Osteoblast (primary cell): ENCODE data around the gene SMAD7. TPM values are rescaled to one million over a fixed set of nuclear protein-coding genes. Genes with fewer than 3 reads are reported as not detected.

Source experiments
- DNase-seq: peaks from one replicate; pipeline ENCODE4 v3.0.0; 2011; ENCODE audit warnings: low spot score, mixed read lengths; ENCODE audit not compliant: insufficient read length; ENCODE audit errors: missing footprints
- H2AFZ ChIP-seq: 2 replicates; pipeline ENCODE4 v1.6.0; 2011; ENCODE audit warnings: mild to moderate bottlenecking, low read length
- H3K27ac ChIP-seq: 2 replicates; pipeline ENCODE4 v1.5.1; 2011; ENCODE audit warnings: mild to moderate bottlenecking, low read depth, low read length, moderate library complexity
- H3K27me3 ChIP-seq: 2 replicates; pipeline ENCODE4 v1.6.0; 2012; ENCODE audit warnings: mild to moderate bottlenecking, control low read depth, inconsistent platforms, low read length, moderate library complexity; ENCODE audit not compliant: insufficient read depth
- H3K36me3 ChIP-seq: 2 replicates; pipeline ENCODE4 v1.5.1; 2011; ENCODE audit warnings: mild to moderate bottlenecking, low read length, control low read depth, moderate library complexity; ENCODE audit not compliant: insufficient read depth
- H3K4me1 ChIP-seq: 2 replicates; pipeline ENCODE4 v1.5.1; 2011; ENCODE audit warnings: mild to moderate bottlenecking, low read length, control low read depth, moderate library complexity; ENCODE audit not compliant: insufficient read depth
- H3K4me2 ChIP-seq: 2 replicates; pipeline ENCODE4 v1.6.0; 2011; ENCODE audit warnings: mild to moderate bottlenecking, low read length; ENCODE audit not compliant: insufficient read depth
- H3K4me3 ChIP-seq: fragments of 200-600 bp; sonication (generic); 3 replicates; pipeline ENCODE4 v1.5.1; 2012; ENCODE audit warnings: mild to moderate bottlenecking, low read length, inconsistent platforms; ENCODE audit not compliant: insufficient read depth
- H3K79me2 ChIP-seq: 2 replicates; pipeline ENCODE4 v1.6.0; 2012; ENCODE audit warnings: mild to moderate bottlenecking, low read length, control low read depth, inconsistent platforms; ENCODE audit not compliant: insufficient read depth
- H3K9me3 ChIP-seq: 2 replicates; pipeline ENCODE4 v1.5.1; 2011; ENCODE audit warnings: low read depth, low read length, control low read depth
- H4K20me1 ChIP-seq: 2 replicates; pipeline ENCODE4 v1.6.0; 2012; ENCODE audit warnings: mild to moderate bottlenecking, low read length, control low read depth; ENCODE audit not compliant: insufficient read depth
- total RNA-seq: library from RNA; depleted of rRNA; stranded (reverse); fragments of >200 nt; gene quantifications from 2 replicates; pipeline ENCODE4 v1.2.3, GENCODE V29; 2012
- TF ChIP-seq, protein P1 (sequence below): IDR thresholded peaks from 2 replicates; pipeline ENCODE4 v1.5.1; 2011; ENCODE audit warnings: mild to moderate bottlenecking, low read depth, low read length, moderate library complexity; ENCODE audit errors: extremely low read depth

SMAD7 gene
- total RNA-seq, 1 donor = 76.0 TPM

DNA sequence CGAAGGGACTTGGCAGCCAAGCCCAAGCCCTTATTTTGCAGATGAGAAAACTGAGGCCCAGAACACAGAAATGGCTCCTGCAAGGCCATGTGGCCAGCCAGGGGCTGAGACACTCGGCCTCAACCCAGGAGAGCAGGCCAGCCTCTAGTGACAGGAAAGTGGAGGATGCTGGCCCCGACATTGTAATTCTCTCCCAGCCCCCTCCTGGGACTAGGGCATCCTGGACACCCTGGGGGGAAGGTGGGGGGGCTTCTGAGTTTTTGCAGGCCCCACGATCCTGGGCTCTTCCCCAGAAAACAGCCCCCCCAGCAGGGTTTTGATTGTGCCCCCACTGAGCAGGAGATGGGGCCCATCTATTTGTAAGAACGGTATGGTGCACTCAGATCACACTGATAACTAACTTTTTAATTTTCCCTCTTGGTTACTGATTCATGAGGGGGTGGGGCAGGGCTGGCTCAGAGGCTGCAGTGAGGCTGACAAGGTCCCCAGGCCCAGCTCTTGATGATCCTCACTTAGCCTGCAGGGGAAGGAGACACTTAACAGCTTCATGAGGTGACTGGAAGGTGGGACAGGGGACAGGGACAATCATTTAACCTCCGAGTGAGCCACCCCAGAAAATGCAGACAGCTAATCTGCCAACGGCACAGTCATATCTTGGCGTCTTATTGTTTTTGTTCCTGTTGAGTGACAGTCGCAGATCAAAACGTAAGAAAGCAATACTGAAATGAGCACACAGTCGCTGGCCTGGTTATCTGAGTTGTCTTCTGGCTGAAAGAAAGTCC lies 18.9 kb downstream of the SMAD7 start:
- Histone ChIP-seq H3K79me2 (peaks cover 100% of the 10 kb centered on the region), H3K27me3 (no peaks in the 10 kb centered on the region), H3K9me3 (no peaks in the 10 kb centered on the region), H3K36me3 (peaks cover 44% of the 10 kb centered on the region), H3K27ac (peak overlapping the region; percentile 95), H3K4me3 (peak overlapping the region; percentile 45), H3K4me1 (peaks cover 100% of the 10 kb centered on the region), H3K4me2 (peak overlapping the region; percentile 80), H2AFZ (no peak overlapping the region), H4K20me1 (peaks cover 63% of the 10 kb centered on the region)
- TF ChIP-seq, protein P1, sequence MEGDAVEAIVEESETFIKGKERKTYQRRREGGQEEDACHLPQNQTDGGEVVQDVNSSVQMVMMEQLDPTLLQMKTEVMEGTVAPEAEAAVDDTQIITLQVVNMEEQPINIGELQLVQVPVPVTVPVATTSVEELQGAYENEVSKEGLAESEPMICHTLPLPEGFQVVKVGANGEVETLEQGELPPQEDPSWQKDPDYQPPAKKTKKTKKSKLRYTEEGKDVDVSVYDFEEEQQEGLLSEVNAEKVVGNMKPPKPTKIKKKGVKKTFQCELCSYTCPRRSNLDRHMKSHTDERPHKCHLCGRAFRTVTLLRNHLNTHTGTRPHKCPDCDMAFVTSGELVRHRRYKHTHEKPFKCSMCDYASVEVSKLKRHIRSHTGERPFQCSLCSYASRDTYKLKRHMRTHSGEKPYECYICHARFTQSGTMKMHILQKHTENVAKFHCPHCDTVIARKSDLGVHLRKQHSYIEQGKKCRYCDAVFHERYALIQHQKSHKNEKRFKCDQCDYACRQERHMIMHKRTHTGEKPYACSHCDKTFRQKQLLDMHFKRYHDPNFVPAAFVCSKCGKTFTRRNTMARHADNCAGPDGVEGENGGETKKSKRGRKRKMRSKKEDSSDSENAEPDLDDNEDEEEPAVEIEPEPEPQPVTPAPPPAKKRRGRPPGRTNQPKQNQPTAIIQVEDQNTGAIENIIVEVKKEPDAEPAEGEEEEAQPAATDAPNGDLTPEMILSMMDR = no peak
- DNase-seq = peak; percentile 77

DNA sequence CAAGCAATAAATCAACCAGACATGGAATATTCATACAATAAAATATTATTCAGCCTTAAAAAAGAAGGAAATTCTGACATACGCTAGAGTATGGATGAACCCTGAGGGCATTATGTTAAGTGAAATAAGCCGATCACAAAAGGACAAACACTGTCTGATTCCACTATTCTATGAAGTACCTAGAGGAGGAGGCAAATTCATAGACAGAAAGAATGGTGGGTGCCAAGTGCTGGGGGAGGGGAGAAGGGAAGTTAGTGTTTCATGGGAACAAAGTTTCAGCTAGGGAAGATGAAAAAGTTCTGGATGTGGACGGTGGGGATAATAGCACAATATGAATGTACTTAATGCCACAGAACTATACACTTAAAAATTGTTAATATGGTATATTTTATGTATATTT lies 19.8 kb downstream of the SMAD7 start:
- TF ChIP-seq, protein P1 = no peak
- no peak for DNase-seq
- Histone ChIP-seq H3K4me3 (peak overlapping the region; percentile 49), H3K4me1 (peaks cover 99% of the 10 kb centered on the region), H2AFZ (no peak overlapping the region), H4K20me1 (peaks cover 67% of the 10 kb centered on the region), H3K27ac (peak overlapping the region; percentile 95), H3K79me2 (peaks cover 100% of the 10 kb centered on the region), H3K4me2 (peak overlapping the region; percentile 80), H3K9me3 (no peaks in the 10 kb centered on the region), H3K36me3 (peaks cover 42% of the 10 kb centered on the region), H3K27me3 (no peaks in the 10 kb centered on the region)

DNA sequence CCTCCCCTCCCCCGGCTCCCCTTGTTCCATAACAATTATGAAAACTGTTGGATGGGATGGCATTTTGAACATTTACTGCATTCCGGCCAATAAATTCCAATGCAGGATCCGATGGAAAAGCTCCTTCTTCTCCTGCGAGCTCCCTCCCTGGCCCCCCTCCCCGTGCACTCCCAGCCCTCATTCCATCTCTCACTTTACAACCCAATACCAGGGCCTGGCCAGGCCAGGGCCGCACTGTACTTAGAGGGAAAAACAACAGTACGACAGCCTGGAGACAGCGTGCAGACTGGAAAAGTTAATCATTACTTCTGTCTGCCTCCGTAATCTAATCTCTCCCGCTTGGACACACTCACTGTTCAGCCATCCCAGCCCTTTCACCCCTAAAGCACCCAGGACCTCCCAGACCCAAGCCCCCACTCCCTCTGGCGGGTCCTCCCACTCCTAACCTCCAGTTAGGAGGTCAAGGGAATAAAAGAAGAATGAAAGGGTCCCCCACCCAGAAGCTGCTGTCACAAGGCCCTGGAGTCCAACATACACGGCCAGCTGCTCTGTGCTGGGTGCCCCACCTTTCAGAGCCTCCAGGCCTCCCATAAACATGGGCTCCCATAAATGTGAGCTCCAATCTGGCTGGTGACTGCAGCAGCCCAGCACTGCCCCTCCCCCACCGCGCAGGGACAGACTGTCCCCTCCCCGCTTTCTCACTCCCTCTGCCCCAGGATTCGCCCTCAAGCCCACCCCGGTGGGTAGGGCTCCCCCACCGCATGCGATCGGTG lies 20.6 kb downstream of the SMAD7 start:
- Histone ChIP-seq H3K4me3 (peak overlapping the region; percentile 49), H3K79me2 (peaks cover 99% of the 10 kb centered on the region), H2AFZ (no peak overlapping the region), H4K20me1 (peaks cover 64% of the 10 kb centered on the region), H3K4me1 (peaks cover 98% of the 10 kb centered on the region), H3K4me2 (peak overlapping the region; percentile 80), H3K27ac (peak overlapping the region; percentile 95), H3K36me3 (peaks cover 36% of the 10 kb centered on the region), H3K27me3 (no peaks in the 10 kb centered on the region), H3K9me3 (no peaks in the 10 kb centered on the region)
- TF ChIP-seq, protein P1 = no peak
- DNase-seq = peak; percentile 94

DNA sequence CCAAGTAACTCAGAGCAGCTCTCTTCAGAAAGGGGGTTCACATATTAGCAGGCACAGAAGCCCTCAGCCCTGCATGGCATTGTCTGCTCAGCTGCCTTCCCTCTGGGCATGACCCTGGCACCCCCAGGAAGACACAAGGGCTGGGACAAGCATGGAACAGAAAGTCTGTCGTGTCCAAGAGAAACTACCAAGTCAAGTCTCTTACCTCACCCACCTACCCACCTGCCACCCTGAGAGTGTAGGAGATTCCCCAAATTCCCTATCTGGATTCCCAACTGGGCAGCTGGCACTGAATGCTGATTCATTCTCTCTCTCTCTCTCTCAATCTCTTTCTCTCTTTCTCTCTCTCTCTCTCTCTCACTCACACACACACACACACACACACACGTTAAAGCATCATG lies 21.6 kb downstream of the SMAD7 start:
- H4K20me1 ChIP-seq = peaks cover 64% of the 10 kb centered on the region
- peaks cover 98% of the 10 kb centered on the region for H3K4me1 ChIP-seq
- DNase-seq = no peak

More for the DNA sequence above, 21.6 kb downstream of the SMAD7 start:
- Histone ChIP-seq H3K4me2 (peak overlapping the region; percentile 80), H3K27me3 (no peaks in the 10 kb centered on the region), H2AFZ (no peak overlapping the region), H3K27ac (peak overlapping the region; percentile 95), H3K79me2 (peaks cover 99% of the 10 kb centered on the region), H3K4me3 (peak overlapping the region; percentile 49), H3K9me3 (no peaks in the 10 kb centered on the region), H3K36me3 (peaks cover 32% of the 10 kb centered on the region)
- TF ChIP-seq, protein P1 = no peak
